Neural progenitor cell (in vitro differentiated cells): ENCODE results near the gene DLG2.

Experiments used
- CTCF ChIP-seq: fragments of 200-600 bp; sonication (generic); IDR thresholded peaks from 2 replicates; pipeline ENCODE4 v1.5.1; 2017; ENCODE audit warnings: antibody characterized with exemption, mild to moderate bottlenecking
- EZH2 ChIP-seq: fragments of 200-600 bp; sonication (generic); IDR thresholded peaks from 2 replicates; pipeline ENCODE4 v1.6.1; 2017; ENCODE audit warnings: antibody characterized with exemption, mild to moderate bottlenecking, moderate library complexity

GRCh38 chr11:83695046-83695445 lies 1932.1 kb downstream of the DLG2 start:
- TF ChIP-seq CTCF (no peak), EZH2 (no peak)
